ENCODE measurements around the gene KCNA5.

The KCNA5 gene

DNA sequence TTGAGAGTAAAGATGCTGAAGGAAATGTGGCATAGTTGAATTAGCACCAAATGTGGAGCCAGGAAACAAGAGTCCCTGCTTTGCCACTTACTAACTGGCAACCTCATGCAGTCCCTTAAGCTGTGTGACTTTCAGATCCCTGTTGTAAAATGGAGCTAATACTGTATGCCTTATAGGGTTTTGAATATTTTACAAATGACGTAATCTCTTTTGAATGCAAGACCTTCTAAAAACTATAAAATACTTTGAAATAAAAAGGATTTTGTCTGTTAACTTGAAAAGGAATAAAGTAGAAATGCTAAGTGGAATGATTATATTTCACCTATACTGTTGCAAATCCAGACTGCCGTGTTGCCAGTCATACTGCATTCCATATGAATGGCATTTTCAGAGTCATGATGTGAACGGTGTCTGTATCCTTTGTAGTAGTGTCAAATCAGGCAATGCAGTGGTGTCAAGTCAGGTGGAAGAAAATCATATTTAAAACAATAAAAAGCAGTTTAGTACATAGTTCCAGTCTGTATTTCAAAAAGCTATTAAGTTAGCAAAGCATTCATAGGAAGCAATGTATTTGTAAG lies 21.3 kb downstream of the KCNA5 start:
- DNase-seq (ENCODE audit: low read depth): no peak

DNA sequence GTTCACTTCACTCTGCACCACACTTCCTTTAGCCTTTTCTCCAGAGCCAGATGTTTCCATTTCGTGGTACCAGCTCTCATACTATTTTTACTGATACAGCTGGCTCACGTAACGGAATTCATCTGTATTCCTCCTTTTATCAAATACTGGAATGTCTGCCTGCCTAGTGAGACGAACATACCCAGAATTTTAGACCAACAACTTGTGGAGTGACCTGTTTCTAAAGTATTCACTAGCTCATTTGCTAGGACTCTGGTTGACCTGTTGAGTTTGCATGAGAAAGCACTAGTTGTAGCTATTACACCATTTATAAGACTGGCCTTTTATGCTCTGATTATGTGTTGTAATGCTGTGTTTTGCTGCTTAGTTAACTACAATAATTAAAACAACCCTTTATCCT lies 22.6 kb downstream of the KCNA5 start:
- no peak for DNase-seq (ENCODE audit: low read depth)

DNA sequence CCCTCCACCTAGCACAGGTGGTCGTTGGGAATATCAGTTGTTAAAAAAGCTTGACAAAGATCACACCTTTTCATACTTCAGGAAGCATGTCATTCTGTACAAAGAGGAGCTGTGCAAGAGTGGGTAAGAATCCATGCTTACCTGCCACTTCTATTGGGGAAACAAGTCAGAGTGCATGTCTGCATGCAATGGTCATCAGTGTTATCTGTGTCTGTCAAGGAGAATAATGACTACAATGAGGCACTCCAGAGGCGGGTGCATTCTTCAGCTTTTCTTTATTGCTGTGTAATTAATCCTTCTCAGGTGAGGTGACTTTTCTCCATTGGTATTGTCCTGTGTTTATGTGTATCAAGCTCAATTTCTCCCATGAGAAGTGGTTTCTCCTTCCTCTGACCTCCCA lies 24.4 kb downstream of the KCNA5 start:
- DNase-seq (ENCODE audit: low read depth): no peak

DNA sequence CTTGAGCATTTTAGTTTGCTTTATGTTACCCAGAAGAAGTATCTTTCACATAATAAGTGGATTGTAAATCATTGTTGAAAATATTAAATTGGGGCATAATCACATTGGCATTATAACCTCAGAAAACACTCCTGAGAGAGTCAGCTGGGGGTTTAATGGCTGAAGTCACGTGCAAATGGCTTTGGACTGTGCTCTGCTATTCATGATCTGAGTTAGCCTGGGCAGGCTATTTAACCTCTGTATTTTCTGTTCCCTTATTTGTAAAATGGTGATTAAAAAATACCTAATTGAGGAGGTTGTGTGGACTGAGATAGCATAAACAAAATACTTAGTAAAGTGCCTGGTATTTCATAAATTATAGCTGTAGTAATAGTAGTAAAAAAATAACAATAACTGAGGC lies 24.9 kb downstream of the KCNA5 start:
- no peak for DNase-seq (ENCODE audit: low read depth)

DNA sequence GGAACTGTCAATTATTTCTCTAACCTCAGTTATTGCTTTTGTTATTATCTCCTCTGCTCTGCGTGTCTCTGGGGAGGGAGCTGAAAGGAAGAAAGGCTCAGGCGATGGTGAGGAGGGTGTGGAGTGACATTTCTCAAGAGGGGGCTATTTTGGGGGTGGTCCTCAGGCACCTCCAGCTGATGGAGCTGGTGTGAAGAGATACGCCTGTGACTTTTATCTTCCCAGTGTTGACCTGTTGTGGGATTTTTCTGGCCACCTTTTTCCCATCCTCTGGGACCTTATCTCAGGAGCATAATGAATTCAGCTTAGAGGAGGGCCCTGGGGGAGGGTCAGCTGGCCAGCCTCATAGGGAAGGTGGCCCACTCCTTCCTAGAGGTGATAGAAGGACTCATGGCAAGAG lies 26.4 kb downstream of the KCNA5 start:
- DNase-seq (ENCODE audit: low read depth): no peak

DNA sequence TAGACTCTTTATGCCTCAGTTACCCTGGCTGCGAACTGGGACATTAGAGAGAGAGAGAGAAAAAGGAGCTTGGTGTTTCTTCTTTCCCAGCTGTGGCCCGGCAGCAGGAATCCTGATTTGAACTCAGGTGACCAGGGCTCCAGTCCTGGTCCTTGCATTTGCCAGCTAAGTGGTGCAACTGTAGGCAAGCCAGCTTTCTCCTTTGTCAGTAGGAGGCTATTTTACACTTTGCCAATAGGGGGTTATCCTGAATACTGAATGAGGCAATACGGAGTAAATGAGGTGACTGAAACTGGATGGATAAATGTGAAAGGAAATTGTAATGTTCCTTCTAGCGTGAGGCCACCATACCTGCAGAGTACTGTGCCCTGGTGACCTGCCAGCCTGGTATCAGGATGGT lies 27.8 kb downstream of the KCNA5 start:
- no peak for DNase-seq (ENCODE audit: low read depth)

DNA sequence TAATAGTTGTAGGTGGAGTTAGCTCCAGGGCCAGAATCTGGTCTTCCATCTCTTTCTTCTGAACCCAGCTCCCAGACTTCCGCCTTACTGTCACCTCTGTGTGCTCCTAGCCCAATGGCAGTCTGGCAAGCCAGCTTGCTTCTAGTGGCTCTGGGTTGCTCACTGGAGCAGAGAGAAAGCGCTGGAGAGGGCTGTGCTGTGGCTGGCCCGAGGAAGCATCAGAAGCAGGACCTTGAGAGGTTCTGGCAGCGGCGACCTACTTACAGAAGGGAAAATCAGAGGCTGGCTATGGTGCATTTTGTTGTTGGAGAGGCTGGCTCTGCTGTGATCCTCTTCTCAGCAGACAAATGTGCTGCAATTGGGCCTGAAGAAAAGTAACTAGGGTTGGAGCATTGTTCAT lies 28.6 kb downstream of the KCNA5 start:
- no peak for DNase-seq (ENCODE audit: low read depth)

DNA sequence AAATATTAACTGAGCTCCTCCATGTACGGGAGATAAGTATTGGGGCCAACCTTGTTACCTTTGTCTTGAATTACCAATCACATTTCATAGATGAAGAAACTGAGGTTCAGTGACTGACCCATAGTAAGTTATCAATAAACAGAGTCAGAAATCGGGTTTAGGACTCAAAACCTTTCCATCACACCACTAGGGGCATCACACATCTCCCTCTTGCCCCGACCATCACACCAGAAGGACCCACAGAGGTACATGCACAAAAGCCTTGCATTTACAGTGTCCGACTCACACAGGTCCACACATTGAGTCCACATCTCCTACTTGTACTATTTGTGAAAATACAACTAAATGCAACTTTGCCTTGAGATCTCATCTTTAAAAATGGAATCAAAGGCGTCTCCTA lies 29.4 kb downstream of the KCNA5 start:
- DNase-seq (ENCODE audit: low read depth): peak; percentile 16

DNA sequence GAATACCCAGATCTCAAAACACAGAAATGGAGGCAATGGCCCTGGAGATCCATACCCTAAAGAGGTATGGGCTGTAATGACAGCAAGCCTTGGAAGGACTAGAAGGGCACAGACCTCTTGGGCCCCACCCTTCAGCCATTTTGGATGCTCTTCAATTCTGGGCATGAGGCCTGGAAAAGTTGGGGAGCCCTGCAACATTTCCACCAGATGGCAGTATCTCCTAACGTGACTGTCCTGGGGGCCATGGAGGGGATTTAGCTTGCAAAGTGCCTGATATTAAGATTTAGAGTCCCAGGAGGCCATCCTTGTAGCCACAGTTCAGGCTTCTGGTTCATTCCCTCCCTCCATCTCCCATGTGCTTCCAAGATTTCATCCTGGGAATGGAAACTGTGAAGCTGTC lies 30.2 kb downstream of the KCNA5 start:
- peak; percentile 61 for DNase-seq (ENCODE audit: low read depth)

DNA sequence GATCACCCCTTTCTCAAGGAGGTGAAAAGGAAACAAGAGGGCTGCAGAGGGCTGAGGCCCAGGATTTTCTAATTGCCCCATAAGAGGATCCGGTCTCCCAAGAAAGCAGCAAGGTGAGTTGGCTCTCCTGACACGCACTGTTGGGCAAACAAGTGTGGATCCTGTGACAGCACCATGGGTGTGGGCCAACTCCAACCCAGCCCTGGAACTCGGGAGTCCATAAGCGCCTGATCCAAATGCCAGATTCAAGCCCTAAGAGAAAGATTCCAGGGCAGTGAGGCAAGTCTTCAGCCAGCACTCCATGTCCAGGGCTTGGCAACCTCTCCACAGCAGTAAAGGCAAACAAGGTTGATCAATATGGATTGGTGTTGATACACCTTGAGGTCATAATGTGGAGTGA lies 33.1 kb downstream of the KCNA5 start:
- no peak for DNase-seq (ENCODE audit: low read depth)

DNA sequence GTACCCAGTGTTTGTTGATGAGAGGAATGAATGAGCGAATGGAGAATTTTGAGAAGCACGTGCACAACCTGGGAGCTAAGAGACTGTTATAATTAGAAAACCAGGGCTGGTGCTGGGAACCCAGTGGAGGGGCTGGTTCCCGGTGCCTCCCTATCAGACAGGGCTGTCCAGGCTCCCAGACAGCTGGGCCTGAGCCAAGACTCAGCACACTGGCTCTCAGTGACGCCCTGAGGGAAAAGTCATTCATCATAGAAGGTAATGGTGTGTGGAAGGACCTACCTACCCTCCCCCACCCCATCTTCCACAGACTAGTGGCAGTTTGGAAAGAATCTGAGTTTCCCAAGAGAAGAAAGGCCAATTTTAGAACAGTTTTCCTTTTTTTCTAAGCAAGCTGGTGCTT lies 34.7 kb downstream of the KCNA5 start:
- DNase-seq (ENCODE audit: low read depth): no peak

DNA sequence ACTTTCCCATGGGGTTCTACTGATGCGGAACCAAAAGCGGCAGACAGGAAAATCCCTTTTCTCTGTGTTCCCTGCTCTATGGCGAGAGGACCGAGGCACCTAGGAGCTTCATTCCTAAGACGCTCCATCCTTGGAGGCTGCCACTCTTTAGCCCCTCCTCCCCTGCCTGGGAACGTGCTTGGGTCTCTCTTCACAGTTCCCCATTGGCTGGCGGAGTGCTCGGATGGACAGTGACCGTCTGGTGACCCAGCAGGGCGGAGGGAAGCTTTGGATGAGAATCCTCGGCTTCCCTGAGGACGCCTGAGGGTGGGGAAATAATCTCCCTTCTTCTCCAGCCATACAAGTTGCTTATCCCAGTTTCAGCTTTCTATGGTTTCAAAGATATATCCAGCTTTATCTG lies 37.3 kb downstream of the KCNA5 start:
- no peak for DNase-seq (ENCODE audit: low read depth)

DNA sequence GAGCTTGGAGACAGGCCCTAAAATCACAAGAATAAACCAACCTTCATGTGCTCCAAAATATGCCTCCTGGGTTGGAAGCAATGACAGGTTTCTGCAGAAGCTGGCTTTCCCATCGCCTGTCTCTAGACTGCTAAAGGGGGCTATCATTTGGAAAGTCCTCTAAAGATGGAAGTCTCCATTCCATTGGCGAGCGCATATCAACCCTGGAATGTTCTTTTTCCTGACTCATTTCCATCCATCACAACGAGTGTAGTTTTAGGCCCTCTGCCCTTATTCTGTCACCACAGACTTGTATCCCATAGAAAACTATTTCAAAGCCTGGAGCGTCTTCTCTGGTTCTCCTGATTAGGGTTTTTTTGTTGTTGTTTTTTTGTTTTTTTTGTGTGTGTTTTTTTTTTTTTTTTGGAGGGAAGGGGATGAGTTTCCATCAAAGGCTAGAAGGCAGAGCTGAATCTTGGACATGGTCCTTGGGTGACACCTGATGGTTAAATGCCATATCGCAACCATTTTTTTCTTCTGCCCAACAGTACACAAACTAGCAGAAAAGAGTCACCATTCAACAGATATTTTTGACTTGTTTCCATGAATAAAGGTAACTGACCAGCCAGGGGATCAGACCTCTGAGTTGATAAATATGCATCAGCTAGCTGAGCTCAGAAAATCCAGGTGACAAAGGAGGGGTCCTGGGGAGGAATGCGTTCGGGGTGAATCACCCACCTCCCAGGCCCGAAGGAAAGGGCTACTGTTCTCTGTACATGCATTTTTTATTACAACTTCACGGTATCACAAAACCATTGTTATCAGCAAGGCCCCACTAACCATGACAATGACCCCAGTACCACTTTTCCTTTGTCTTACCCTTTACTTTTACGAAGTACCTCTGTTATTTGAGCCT lies 40.5 kb downstream of the KCNA5 start:
- DNase-seq (ENCODE audit: low read depth): peak; percentile 69

DNA sequence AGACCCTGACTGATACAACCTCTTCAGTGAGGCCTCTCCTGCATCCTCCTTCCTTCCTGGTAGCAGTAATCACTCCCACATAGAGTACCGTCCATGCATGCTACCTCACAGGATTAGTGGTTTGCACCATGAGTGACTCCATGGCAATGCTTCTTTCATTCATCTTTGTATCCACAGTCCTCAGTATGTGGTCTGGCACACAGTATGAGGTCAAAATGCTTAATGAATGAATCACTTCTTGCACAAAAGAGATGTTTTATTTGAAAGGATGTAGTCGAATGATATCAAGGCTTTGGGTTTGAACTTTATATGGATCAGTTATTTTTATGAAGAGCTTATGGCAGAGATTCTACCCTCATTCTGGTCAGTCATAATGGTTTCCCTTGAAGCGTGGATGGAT lies 42.2 kb downstream of the KCNA5 start:
- peak; percentile 93 for DNase-seq (ENCODE audit: low read depth)

DNA sequence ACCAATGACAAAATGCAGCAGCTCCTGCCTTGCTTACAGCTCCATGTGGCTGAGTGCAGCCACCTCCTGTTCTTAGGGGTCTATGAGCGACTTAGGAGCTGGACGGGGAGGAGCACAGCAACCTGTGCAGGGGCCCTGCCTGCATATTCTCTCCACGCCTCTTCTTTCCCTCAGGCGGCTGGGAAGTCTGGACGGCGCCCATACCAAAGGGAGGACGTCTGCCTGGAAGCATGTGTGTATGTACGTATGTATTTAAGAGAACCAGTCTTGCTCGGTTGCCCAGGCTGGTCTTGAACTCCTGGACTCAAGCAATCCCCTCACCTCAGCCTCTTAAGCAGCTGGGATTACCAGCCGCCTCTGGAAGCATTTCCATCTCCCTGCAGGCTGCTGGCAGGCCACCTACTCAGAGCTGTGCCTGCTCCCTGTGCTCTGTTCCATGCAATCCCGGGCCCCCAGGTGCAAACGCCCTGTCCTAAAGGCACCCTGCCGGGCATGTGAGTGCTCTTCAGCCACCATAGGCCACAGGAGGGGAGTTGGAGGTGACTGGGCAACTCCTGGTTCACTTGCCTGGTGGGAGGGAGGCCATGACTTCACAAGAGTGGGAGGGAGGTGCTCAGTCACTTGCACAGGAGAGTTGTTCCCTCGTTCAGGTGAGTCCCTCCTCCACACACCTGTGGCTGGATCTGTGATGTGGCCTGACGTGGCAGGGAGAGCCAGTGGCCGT lies 44.3 kb downstream of the KCNA5 start:
- no peak for DNase-seq (ENCODE audit: low read depth)

DNA sequence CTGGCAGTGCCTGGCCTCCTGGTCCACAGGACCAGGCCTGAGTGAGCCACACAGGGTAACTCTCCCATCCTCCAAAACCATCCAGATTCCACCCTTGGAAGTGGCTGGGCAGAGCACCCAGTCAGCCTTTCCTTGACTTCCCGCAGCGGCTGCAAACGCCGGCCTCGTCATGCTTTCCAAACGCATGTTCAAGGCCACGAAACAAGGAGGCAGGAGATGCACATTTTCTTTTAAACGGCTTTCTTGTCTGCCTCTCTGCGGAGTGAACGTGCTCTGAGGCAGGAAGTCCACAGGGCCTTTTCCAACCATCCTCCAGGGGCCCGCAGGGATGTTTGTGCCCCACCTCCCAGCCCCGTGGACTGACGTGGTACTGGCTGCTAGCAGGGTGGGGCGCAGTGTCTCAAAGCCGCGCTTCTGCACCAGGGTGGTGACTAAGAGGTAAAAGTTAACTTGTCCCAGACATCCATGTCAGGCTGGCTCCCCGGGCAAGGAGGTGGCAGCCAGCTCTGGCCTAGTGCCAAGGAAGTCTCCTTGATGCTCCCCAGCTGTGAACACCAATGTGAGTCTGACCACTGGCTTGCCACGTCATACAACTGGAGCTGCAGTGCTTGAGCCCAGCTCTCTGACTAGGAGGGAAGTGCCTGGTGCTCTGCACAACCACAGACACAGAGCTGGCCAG lies 45.0 kb downstream of the KCNA5 start:
- peak; percentile 83 for DNase-seq (ENCODE audit: low read depth)

DNA sequence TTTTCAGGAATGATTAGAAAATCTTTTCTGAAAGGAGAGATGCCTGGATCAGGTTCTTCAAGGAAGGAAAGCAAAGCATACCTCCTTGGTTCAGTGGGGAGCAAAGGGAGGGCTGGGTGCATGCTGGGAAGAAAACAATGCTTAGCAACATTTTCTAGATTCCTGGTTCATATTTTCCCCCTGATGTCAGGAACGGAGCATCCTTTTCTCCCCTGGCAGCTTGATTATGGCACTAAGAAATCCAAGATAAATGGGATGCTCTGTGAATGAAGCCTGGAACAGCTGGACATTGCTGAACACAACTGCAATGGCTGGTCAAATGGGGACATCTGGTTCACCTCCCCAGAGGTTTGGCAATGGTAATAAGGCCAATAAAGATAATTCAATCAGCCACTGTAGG lies 50.9 kb downstream of the KCNA5 start:
- no peak for DNase-seq (ENCODE audit: low read depth)

DNA sequence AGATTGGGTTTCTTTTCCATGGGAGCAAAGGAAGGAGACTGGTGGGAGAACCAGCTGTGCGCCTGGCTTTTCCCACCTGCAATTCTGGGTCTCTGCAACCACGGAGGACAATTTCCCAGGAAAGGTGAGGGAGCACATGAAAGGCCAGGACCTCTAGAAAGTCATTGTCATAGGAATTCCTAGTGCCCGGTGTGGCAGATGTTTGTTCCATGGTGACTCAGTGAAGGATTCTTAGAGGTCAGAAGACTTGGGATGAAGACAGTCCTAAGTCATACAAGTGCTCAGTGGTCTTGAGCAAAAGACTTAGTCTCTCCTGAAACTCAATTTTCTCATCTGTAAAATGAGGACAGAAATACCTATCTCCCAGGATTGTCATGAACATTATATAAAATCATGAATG lies 51.3 kb downstream of the KCNA5 start:
- DNase-seq (ENCODE audit: low read depth): peak; percentile 52
